GM21360 (cell line): ENCODE data around the gene CHCHD10.

Experiments
- ATAC-seq: cut with Tn5 transposase; IDR thresholded peaks from one replicate; pipeline ENCODE4 v1.9.1; 2021; ENCODE audit warnings: mild to moderate bottlenecking, moderate library complexity; ENCODE audit not compliant: unreplicated experiment

Gene CHCHD10

GRCh38 chr22:23767673-23768548 lies at the start of gene CHCHD10:
TSS of gene CHCHD10 (minus strand) at chr22:23767972. CDS start at chr22:23767874, 98 bp downstream.
- no peak for ATAC-seq

- no peak for ATAC-seq
These were observed 49.4 kb upstream of the CHCHD10 start for GRCh38 chr22:23817146-23817545.

GRCh38 chr22:23816156-23816976 lies 48.6 kb upstream of the CHCHD10 start:
- no peak for ATAC-seq

GRCh38 chr22:23815541-23816155 lies 47.9 kb upstream of the CHCHD10 start:
- no peak for ATAC-seq

- ATAC-seq = no peak
These were observed 44.6 kb upstream of the CHCHD10 start for GRCh38 chr22:23812378-23812777.

- no peak for ATAC-seq
These were observed 39.1 kb upstream of the CHCHD10 start for GRCh38 chr22:23806837-23807236.

GRCh38 chr22:23804781-23805291 lies 37.1 kb upstream of the CHCHD10 start:
- ATAC-seq = no peak

GRCh38 chr22:23803001-23803819 lies 35.4 kb upstream of the CHCHD10 start:
- no peak for ATAC-seq

GRCh38 chr22:23801886-23802377 lies 34.2 kb upstream of the CHCHD10 start:
- no peak for ATAC-seq

- no peak for ATAC-seq
These were observed 33.6 kb upstream of the CHCHD10 start for GRCh38 chr22:23801238-23801821.

GRCh38 chr22:23800297-23801237 lies 32.8 kb upstream of the CHCHD10 start:
- peak; percentile 53 for ATAC-seq

- ATAC-seq = no peak
These were observed 28.7 kb upstream of the CHCHD10 start for GRCh38 chr22:23796461-23796860.

- ATAC-seq = no peak
These were observed 25.6 kb upstream of the CHCHD10 start for GRCh38 chr22:23793326-23793725.

- no peak for ATAC-seq
These were observed 24.2 kb upstream of the CHCHD10 start for GRCh38 chr22:23791738-23792645.

- ATAC-seq = no peak
These were observed 23.3 kb upstream of the CHCHD10 start for GRCh38 chr22:23790819-23791737.

GRCh38 chr22:23789638-23790037 lies 21.9 kb upstream of the CHCHD10 start:
- no peak for ATAC-seq

- ATAC-seq = no peak
These were observed 21.3 kb upstream of the CHCHD10 start for GRCh38 chr22:23789121-23789520.
